WTC11 (cell line): ENCODE data around the gene ZNF81. TPM values are rescaled to one million over a fixed set of nuclear protein-coding genes. Genes with fewer than 3 reads are reported as not detected.

Source experiments
- ATAC-seq: fragments of 200-7000 bp; cut with Tn5 transposase; 2 replicates; pipeline ENCODE4 v1.10.0; 2021; ENCODE audit warnings: mild to moderate bottlenecking, moderate library complexity
- CTCF ChIA-PET: fragments of 300-600 bp; sonication (Branson Sonifier 250); formaldehyde crosslinking; loops from one replicate; lab custom pipeline; 2021; ENCODE audit warnings: antibody characterized with exemption; lab: Charles Lee
- POLR2A ChIA-PET: fragments of 350-600 bp; sonication (Branson Sonifier 250); formaldehyde crosslinking; loops from one replicate; lab custom pipeline; 2021; ENCODE audit warnings: antibody characterized with exemption; lab: Charles Lee
- DNase-seq: peaks from one replicate; pipeline ENCODE4 v3.0.0; 2021; ENCODE audit warnings: low spot score
- H3K27ac Mint-ChIP-seq: 2 replicates; pipeline ENCODE4 v1.8.0; 2021; ENCODE audit warnings: mixed read lengths
- H3K27me3 Mint-ChIP-seq: 2 replicates; pipeline ENCODE4 v1.8.0; 2021; ENCODE audit warnings: low read depth, mild to moderate bottlenecking, moderate library complexity, mixed read lengths
- H3K36me3 Mint-ChIP-seq: 2 replicates; pipeline ENCODE4 v1.8.0; 2021; ENCODE audit warnings: mixed read lengths
- H3K4me1 Mint-ChIP-seq: 2 replicates; pipeline ENCODE4 v1.8.0; 2022; ENCODE audit warnings: mixed read lengths
- H3K4me3 Mint-ChIP-seq: 2 replicates; pipeline ENCODE4 v1.8.0; 2021; ENCODE audit warnings: mild to moderate bottlenecking, moderate library complexity, mixed read lengths
- H3K9me3 Mint-ChIP-seq: 2 replicates; pipeline ENCODE4 v1.8.0; 2021; ENCODE audit warnings: mixed read lengths
- AR ChIP-seq: fragments of 250-450 bp; sonication (Bioruptor Pico); IDR thresholded peaks from 2 replicates; pipeline ENCODE4 v1.9.0; 2021; ENCODE audit warnings: mild to moderate bottlenecking
- ATF1 ChIP-seq: sonication (generic); formaldehyde crosslinking; IDR thresholded peaks from 2 replicates; pipeline ENCODE4 v1.8.1; 2023; ENCODE audit warnings: mild to moderate bottlenecking, moderate library complexity, missing genetic modification reagents
- ATF6 ChIP-seq: sonication (generic); formaldehyde crosslinking; IDR thresholded peaks from 2 replicates; pipeline ENCODE4 v1.8.1; 2023; ENCODE audit warnings: mild to moderate bottlenecking, missing genetic modification reagents
- CBFB ChIP-seq: sonication (generic); formaldehyde crosslinking; IDR thresholded peaks from 2 replicates; pipeline ENCODE4 v1.8.1; 2022; ENCODE audit warnings: mild to moderate bottlenecking, low read depth, missing genetic modification reagents
- ELF4 ChIP-seq: sonication (generic); formaldehyde crosslinking; IDR thresholded peaks from 2 replicates; pipeline ENCODE4 v1.8.1; 2022; ENCODE audit warnings: low read depth, mild to moderate bottlenecking, moderate library complexity, missing genetic modification reagents
- ESRRA ChIP-seq: sonication (generic); formaldehyde crosslinking; IDR thresholded peaks from 2 replicates; pipeline ENCODE4 v1.8.1; 2022; ENCODE audit warnings: mild to moderate bottlenecking, missing genetic modification reagents, borderline replicate concordance
- ETV6 ChIP-seq: sonication (generic); formaldehyde crosslinking; IDR thresholded peaks from 2 replicates; pipeline ENCODE4 v1.8.1; 2022; ENCODE audit warnings: mild to moderate bottlenecking, missing genetic modification reagents
- FOXP4 ChIP-seq: sonication (generic); formaldehyde crosslinking; IDR thresholded peaks from 2 replicates; pipeline ENCODE4 v1.8.0; 2022; ENCODE audit warnings: mild to moderate bottlenecking, missing genetic modification reagents
- GABPB1 ChIP-seq: sonication (generic); formaldehyde crosslinking; IDR thresholded peaks from 2 replicates; pipeline ENCODE4 v1.8.1; 2023; ENCODE audit warnings: mild to moderate bottlenecking, missing genetic modification reagents
- HMGA2 ChIP-seq: fragments of 250-450 bp; sonication (Bioruptor Pico); IDR thresholded peaks from 2 replicates; pipeline ENCODE4 v1.4.0; 2021; ENCODE audit warnings: mild to moderate bottlenecking, moderate library complexity
- JAZF1 ChIP-seq: fragments of 250-450 bp; sonication (Bioruptor Pico); IDR thresholded peaks from 2 replicates; pipeline ENCODE4 v1.9.0; 2021; ENCODE audit warnings: moderate library complexity, mild to moderate bottlenecking, inconsistent platforms
- KAT7 ChIP-seq: sonication (generic); formaldehyde crosslinking; IDR thresholded peaks from 2 replicates; pipeline ENCODE4 v1.8.1; 2023; ENCODE audit warnings: missing genetic modification reagents, mild to moderate bottlenecking, borderline replicate concordance
- MXD4 ChIP-seq: fragments of 250-450 bp; sonication (Bioruptor Pico); IDR thresholded peaks from 2 replicates; pipeline ENCODE4 v1.8.0; 2021; ENCODE audit warnings: mild to moderate bottlenecking, moderate library complexity, borderline replicate concordance
- NFYB ChIP-seq: sonication (generic); formaldehyde crosslinking; conservative IDR thresholded peaks from 2 replicates; pipeline ENCODE4 v1.8.0; 2022; ENCODE audit warnings: low read depth, missing genetic modification reagents
- RORB ChIP-seq: fragments of 250-450 bp; sonication (Bioruptor Pico); IDR thresholded peaks from 2 replicates; pipeline ENCODE4 v1.9.0; 2021; ENCODE audit warnings: mild to moderate bottlenecking
- TEAD1 ChIP-seq: sonication (generic); formaldehyde crosslinking; IDR thresholded peaks from 2 replicates; pipeline ENCODE4 v1.8.0; 2022; ENCODE audit warnings: mild to moderate bottlenecking, missing genetic modification reagents
- TEAD4 ChIP-seq: sonication (generic); formaldehyde crosslinking; IDR thresholded peaks from 2 replicates; pipeline ENCODE4 v1.8.0; 2022; ENCODE audit warnings: mild to moderate bottlenecking, missing genetic modification reagents
- ZNF121 ChIP-seq: sonication (generic); formaldehyde crosslinking; IDR thresholded peaks from 2 replicates; pipeline ENCODE4 v1.8.0; 2023; ENCODE audit warnings: missing genetic modification reagents
- ZNF671 ChIP-seq: fragments of 250-450 bp; sonication (Bioruptor Pico); IDR thresholded peaks from 2 replicates; pipeline ENCODE4 v1.8.0; 2021; ENCODE audit warnings: mild to moderate bottlenecking
- total RNA-seq: library from RNA; stranded (reverse); gene quantifications from 3 replicates; pipeline ENCODE4 v1.2.3, GENCODE V29; 2021
- TF ChIP-seq, protein P1 (sequence below): fragments of 250-450 bp; sonication (Bioruptor Pico); conservative IDR thresholded peaks from 2 replicates; pipeline ENCODE4 v1.9.0; 2021; ENCODE audit warnings: mild to moderate bottlenecking
- TF ChIP-seq, protein P2 (sequence below): sonication (generic); formaldehyde crosslinking; IDR thresholded peaks from 2 replicates; pipeline ENCODE4 v1.8.1; 2022; ENCODE audit warnings: missing genetic modification reagents, borderline replicate concordance

Gene ZNF81
- total RNA-seq, 1 experiment from 2014 or later: 12.0 TPM

- TF ChIP-seq TEAD1 (CRISPR knock-in tag): no peak
- TF ChIP-seq NFYB (CRISPR knock-in tag): no peak
- TF ChIP-seq HMGA2: no peak
- TF ChIP-seq GABPB1 (CRISPR knock-in tag): no peak
- TF ChIP-seq ATF6: no peak
Observed at GRCh38 chrX:47900833-47901232, 64.1 kb downstream of the ZNF81 start (continued).

- CTCF ChIA-PET: no interaction called here
Observed at GRCh38 chrX:47902161-47902560, 65.5 kb downstream of the ZNF81 start.

GRCh38 chrX:47915886-47916493 is 79.3 kb downstream of the ZNF81 start:
- H3K4me3 Mint-ChIP-seq: no peak overlapping the region
- no peak for DNase-seq
- H3K9me3 Mint-ChIP-seq: peaks cover 31% of the 10 kb centered on the region
- ChIA-PET CTCF (no interaction called here), POLR2A (no interaction called here)
- ATAC-seq: no peak
- no peak overlapping the region for H3K27ac Mint-ChIP-seq
- H3K27me3 Mint-ChIP-seq: no peaks in the 10 kb centered on the region
- no peaks in the 10 kb centered on the region for H3K4me1 Mint-ChIP-seq
- H3K36me3 Mint-ChIP-seq: peaks cover 44% of the 10 kb centered on the region
- TF ChIP-seq RORB (CRISPR knock-in tag) (no peak), TEAD4 (CRISPR knock-in tag) (no peak), ESRRA (CRISPR knock-in tag) (no peak), NFYB (CRISPR knock-in tag) (no peak), TEAD1 (CRISPR knock-in tag) (no peak), ZNF121 (CRISPR knock-in tag) (no peak), JAZF1 (CRISPR knock-in tag) (no peak), MXD4 (CRISPR knock-in tag) (no peak), ETV6 (CRISPR knock-in tag) (no peak)
- TF ChIP-seq, protein P1, sequence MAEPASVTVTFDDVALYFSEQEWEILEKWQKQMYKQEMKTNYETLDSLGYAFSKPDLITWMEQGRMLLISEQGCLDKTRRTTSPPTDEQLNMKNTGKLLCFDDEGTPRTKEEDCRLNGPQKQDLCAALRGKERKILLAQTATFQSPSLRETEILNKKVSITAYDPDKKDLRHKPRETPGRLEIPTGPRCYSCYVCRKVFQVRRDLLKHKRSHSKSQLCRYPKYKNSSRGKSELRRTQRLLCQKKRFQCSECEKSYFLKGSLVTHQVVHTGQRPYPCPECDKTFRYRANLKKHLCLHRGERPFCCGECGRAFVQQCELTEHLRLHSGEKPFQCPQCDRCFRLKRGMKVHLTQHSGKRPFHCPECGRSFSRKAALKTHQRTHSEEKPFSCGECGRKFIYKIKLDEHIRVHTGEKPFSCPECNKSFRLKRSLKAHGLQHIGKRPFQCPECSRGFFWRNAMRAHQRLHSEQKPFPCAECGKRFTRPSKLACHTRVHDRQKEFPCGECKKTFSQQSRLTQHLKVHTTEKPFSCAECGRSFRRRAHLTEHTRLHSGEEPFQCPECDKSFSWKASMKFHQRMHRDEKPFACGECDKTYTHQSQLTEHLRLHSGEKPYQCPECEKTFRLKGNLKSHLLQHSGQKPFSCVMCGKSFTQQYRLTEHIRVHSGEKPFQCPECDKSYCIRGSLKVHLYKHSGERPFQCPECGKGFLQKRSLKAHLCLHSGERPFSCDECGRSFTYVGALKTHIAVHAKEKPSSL (CRISPR knock-in tag): no peak
- TF ChIP-seq, protein P2, sequence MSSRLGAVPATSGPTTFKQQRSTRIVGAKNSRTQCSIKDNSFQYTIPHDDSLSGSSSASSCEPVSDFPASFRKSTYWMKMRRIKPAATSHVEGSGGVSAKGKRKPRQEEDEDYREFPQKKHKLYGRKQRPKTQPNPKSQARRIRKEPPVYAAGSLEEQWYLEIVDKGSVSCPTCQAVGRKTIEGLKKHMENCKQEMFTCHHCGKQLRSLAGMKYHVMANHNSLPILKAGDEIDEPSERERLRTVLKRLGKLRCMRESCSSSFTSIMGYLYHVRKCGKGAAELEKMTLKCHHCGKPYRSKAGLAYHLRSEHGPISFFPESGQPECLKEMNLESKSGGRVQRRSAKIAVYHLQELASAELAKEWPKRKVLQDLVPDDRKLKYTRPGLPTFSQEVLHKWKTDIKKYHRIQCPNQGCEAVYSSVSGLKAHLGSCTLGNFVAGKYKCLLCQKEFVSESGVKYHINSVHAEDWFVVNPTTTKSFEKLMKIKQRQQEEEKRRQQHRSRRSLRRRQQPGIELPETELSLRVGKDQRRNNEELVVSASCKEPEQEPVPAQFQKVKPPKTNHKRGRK (CRISPR knock-in tag): no peak

More at GRCh38 chrX:47902161-47902560, 65.5 kb downstream of the ZNF81 start:
- Mint-ChIP-seq H3K9me3 (no peaks in the 10 kb centered on the region), H3K27ac (no peak overlapping the region), H3K4me3 (no peak overlapping the region), H3K36me3 (no peaks in the 10 kb centered on the region), H3K27me3 (peaks cover 21% of the 10 kb centered on the region), H3K4me1 (0 out of 2 replicates have a peak, but pooled peaks cover 4% of the 10 kb centered on the region)
- ATAC-seq (no peak), DNase-seq (no peak)
- TF ChIP-seq MXD4 (CRISPR knock-in tag) (no peak), FOXP4 (CRISPR knock-in tag) (no peak), ATF1 (CRISPR knock-in tag) (no peak), ELF4 (CRISPR knock-in tag) (no peak), ZNF671 (no peak), TEAD4 (CRISPR knock-in tag) (no peak), CBFB (no peak), AR (CRISPR knock-in tag) (no peak), KAT7 (CRISPR knock-in tag) (no peak)
- POLR2A ChIA-PET: no interaction called here
